GM18517 (cell line): ENCODE data around the gene C10orf143.

ENCODE experiments used
- ATAC-seq: cut with Tn5 transposase; IDR thresholded peaks from one replicate; pipeline ENCODE4 v1.9.1; 2021; ENCODE audit warnings: mild to moderate bottlenecking, moderate library complexity; ENCODE audit not compliant: unreplicated experiment

C10orf143 gene

DNA sequence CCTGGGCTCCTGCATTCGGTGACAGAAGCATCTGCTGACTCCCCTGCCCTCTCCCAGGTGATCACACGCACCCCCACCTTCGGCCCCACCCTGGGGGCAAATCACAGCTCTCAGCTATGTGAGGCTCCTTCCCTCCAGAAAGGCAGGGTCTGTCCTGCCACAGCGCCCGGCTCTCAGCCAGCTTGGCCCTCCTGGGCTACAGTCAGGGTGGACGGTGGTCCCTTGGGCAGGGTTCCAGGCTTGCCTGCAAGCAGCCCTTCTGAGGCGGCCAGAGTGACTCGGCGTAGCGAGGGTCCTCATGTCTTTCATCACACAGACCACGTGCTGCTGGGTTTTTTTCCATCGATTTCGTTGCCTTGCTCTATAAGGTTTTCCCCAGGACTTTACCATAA lies 93.0 kb downstream of the C10orf143 start:
- ATAC-seq, result no peak

DNA sequence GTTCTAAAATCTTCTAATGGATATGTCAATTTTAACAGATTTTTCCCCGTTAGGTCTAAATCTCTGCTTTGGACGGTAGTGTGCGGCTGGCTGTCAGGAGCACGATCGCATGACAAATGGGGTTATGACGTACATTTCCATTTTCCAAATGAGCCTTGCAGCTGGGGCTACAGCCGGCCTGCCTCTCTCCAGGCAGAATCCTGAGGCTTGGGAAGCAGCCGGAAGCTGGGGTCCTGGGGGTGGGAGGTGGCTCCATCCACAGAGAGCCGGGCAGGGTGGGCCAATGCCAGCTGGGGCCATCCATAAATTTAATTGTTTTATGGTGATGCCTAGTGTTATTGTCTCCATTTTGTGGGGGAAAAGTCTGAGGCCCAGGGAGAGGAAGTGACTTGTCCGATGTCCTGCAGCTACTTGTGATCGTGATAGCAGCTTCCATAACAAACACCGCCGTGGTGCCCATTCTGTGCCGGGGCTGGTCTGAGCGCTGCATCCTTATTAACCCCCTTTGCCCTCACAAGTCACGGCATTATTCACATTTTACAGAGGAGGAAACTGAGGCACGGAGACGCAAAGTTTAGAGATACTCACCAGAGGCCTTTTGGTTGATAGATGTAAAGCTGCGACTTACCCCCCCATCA lies 93.5 kb downstream of the C10orf143 start:
- ATAC-seq, result no peak

DNA sequence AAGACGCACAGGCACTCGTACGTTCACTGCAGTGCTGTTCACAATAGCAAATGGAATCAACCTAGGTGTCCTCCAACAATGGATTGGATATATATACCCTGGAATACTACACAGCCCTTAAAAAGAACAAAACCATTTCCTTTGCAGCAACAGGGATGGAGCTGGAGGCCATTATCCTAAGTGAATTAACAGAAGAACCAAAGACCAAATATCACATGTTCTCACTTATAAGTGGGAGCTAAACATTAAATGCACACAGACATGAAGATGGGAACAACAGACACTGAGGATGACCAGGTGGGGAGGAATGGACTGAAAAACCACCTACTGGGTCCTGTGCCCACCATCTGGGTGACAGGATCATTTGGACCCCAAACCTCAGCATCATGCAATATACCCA lies 94.5 kb downstream of the C10orf143 start:
- no peak for ATAC-seq

DNA sequence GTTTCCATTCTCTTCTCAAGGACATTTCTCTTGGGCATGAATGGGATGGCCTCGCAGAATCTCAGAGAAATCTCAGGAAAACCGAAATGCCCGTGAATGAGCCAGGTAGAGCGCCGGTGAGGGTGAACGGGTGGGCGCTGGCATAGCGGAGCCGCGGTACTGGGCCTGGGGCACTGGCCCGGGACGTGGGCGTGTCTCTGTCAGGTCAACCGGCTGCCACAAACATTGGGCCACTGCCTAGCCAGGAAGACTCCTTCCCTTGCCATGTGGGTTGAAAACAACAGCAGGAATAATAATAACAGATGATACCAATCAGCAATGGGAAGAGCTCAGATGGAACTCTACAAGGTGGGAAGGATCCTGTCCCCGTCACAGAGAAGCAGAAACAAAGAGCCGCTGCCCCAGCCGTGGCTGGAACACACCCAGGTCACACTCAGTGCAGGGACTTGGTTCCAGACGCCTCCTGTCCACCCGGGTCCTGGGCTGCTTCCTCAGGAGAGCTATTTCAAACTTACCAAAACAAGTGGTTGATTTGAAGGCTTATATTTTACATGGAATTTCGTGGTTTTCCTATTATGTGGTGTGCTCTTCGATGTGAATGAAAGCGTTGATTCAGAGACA lies 95.4 kb downstream of the C10orf143 start:
- no peak for ATAC-seq

DNA sequence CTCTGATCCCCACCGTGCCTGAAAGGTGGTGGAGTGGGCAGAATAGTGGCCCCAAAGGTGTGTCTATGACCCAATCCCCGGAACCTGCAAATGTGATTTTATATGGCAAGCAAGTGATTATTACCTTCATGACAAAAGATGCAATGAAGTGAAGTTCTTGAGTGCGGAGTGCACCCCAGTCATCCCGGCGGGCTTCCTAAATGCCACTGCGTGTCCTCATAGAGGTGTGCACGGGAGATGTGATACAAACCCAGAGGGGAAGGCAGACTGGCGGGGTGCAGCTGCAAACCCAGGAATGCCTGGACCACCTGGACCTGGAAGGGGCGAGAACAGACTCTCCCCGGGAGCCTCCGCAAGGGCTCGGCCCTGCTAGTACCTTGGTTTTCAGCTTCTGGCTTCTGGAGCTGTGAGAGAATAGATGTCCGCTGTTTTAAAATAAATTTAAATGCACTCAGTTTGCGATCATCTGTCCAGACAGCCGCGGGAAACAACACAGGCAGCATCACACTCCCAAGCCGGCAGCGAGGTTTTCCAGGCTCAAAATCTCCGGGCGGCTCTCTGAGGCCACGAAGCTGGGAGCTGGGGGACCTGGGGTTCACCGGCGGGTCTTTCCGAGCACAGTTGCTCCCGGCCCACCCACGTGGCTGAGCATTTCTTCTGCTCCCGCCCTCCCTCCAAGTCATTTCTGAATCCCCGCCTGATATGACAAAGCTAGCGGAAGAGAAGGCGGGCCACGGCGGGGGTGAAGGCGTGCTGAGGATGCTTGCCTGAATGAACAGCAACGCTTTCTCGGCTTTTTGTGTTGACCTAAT lies 96.2 kb downstream of the C10orf143 start:
- ATAC-seq, result no peak
